ENCODE results near the gene PTCHD1.

PTCHD1 gene

DNA sequence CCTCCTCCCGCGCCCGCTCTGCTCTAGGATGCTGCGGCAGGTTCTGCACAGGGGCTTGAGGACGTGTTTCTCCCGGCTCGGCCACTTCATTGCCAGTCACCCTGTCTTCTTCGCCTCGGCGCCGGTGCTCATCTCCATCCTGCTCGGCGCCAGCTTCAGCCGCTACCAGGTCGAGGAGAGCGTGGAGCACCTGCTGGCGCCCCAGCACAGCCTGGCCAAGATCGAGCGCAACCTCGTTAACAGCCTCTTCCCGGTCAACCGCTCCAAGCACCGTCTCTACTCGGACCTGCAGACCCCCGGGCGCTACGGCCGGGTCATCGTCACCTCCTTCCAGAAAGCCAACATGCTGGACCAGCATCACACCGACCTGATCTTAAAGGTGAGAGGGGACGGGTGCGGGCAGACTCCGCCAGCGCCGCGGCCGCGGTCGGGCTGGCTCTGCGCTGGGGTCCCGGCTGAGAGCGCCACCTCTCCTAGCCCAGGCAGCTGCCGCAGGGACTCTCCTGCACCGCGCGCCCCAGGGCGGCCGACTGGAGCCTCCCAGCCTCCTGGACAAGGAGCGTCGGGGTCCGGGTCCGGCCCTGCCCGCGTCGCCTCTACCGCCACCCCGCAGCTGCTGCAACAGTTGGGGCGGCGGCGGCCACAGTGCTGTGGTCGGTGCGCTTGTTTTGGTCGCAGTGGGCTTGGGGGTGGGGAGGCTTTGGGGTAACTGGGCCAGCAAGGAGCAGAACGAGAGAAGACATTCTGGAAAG, at the start of gene PTCHD1:
Gene PTCHD1 (plus strand): TSS at position 2 of the 752 bp plus-strand sequence. CDS start 27 bp downstream, at position 29.
- H3K4me1 Mint-ChIP-seq (ENCODE audit: low read depth) = peaks cover 10% of the 10 kb centered on the region

DNA sequence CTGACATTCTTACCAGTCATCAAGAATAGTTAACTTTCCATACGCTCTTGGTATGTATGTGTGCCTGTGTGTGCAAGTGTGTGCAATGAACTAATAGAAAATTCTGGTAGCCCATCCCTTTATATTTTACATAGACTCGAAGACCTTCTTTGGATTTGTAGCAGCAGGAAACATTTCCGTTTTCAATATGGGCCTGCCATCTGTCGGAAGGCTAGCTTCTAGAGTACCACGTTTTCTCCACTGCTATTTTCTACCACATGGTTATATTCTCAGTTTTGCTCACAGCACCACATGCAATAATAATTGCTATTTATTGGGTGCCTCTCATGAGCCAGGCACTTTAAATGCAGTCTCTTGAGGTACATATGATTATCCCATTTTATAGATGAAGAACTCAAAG, 47.9 kb upstream of the PTCHD1 start:
- intact Hi-C loops (cut with micrococcal nuclease) = no loop called here
- Mint-ChIP-seq H3K4me3 (no peak overlapping the region), H3K4me1 (ENCODE audit: low read depth) (no peaks in the 10 kb centered on the region), H3K9me3 (no peaks in the 10 kb centered on the region), H3K36me3 (ENCODE audit: low read depth) (no peaks in the 10 kb centered on the region), H3K27me3 (no peaks in the 10 kb centered on the region), H3K27ac (no peak overlapping the region)

More for the DNA sequence above, at the start of gene PTCHD1:
- no peak within 1 kb of the TSS for H3K4me3 Mint-ChIP-seq
- H3K9me3 Mint-ChIP-seq = no peaks in the 10 kb centered on the region
- intact Hi-C loops (cut with micrococcal nuclease) = no loop called here
- no peaks in the 10 kb centered on the region for H3K36me3 Mint-ChIP-seq (ENCODE audit: low read depth)
- peaks cover 64% of the 10 kb centered on the region for H3K27me3 Mint-ChIP-seq
- no peak within 1 kb of the TSS for H3K27ac Mint-ChIP-seq

DNA sequence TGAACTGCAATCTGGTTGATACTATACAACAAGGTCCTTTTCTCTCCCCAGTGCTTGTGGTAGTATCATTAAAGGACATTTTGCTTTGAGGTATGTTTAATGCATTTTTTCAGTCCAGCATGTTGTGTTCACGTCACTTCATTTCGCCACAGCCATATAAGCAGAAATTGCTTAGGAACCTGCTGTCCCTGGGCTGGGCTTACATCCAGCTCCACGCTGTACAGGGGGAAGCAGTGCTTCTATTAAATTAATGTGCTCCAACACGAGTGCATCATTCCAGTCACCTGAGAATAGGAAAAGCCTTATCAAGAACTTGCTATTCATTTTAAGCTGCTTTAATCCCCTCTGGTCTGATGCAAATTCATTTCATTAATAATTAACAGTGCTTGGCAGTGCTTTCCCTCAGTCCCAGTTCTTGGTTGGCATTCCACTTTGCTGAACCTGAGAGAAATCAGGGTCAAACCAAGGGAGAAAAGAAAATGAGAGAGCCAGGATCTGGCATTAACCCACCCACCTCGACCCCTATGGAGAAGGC, 47.4 kb upstream of the PTCHD1 start:
- H3K36me3 Mint-ChIP-seq (ENCODE audit: low read depth) = no peaks in the 10 kb centered on the region
- intact Hi-C loops (cut with micrococcal nuclease) = no loop called here
- no peaks in the 10 kb centered on the region for H3K4me1 Mint-ChIP-seq (ENCODE audit: low read depth)
- H3K27me3 Mint-ChIP-seq = no peaks in the 10 kb centered on the region
- H3K4me3 Mint-ChIP-seq = no peak overlapping the region
- H3K27ac Mint-ChIP-seq = no peak overlapping the region
- no peaks in the 10 kb centered on the region for H3K9me3 Mint-ChIP-seq

DNA sequence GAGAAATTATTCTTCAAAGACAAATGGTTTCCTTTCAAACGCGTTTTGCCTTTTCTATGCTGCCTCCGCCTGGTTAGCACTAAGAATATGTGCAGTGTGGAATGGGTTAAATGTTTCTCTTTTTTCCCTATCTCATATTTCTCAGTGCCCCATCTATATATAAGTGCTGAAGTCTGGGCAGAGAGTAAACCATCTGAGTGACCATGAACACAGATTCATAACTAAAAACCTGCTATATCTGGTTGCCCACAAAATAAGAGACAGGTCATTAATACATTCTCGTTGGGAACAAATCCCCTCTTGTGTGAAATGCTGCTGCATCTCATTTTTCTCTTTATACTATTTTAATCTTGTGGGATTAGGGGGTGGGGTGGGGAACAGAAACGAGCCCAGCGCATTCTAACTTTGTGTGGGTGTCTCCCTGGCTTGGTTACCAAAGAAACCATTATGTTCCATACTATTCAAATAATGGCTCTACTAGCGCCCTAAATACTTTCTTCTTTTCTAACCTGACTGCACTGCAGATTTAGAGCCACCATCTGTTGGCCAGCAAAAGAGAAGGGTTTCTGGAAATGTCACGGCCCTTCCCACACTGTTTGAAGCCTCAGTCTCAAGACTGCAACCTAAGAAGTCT, 42.2 kb upstream of the PTCHD1 start:
- H3K4me1 Mint-ChIP-seq (ENCODE audit: low read depth) = no peaks in the 10 kb centered on the region
- intact Hi-C loops (cut with micrococcal nuclease) = no loop called here
- no peaks in the 10 kb centered on the region for H3K9me3 Mint-ChIP-seq
- H3K4me3 Mint-ChIP-seq = no peak overlapping the region
- no peak overlapping the region for H3K27ac Mint-ChIP-seq
- H3K36me3 Mint-ChIP-seq (ENCODE audit: low read depth) = no peaks in the 10 kb centered on the region
- H3K27me3 Mint-ChIP-seq = no peaks in the 10 kb centered on the region

DNA sequence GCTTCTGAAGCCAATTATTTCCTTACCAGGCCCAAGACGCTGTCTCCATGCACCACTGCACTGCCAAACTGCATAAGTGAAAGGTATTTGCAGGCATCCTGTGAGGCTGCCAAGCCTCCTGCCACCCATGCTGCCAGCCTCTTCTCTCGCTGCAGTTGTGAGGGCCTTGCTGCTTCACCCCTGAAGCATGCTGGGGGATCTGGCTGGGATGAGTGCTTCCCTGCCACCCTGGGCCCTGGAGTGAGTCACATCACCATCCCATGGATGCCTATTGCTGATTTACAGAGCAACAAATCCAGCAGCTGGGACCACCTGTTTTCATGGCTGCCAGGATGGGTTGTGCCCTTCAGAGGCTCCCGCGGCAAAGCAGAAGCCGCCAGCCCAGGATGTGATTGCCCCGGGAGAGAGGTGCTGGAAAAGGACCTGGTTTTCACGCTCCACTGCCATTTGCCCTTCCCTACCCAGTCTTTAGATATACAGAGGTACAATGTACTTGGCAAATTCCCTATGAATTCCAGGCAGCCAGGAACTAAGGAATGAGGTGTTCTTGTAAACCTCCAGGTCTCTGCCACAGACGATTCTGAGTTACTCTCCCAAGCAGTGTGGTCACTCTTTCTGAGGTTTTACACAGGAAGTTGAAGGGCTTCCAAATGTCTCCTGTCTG, 41.5 kb upstream of the PTCHD1 start:
- Mint-ChIP-seq H3K27ac (no peak overlapping the region), H3K36me3 (ENCODE audit: low read depth) (no peaks in the 10 kb centered on the region), H3K4me3 (no peak overlapping the region), H3K9me3 (no peaks in the 10 kb centered on the region), H3K27me3 (no peaks in the 10 kb centered on the region), H3K4me1 (ENCODE audit: low read depth) (no peaks in the 10 kb centered on the region)
- intact Hi-C loops (cut with micrococcal nuclease) = no loop called here

DNA sequence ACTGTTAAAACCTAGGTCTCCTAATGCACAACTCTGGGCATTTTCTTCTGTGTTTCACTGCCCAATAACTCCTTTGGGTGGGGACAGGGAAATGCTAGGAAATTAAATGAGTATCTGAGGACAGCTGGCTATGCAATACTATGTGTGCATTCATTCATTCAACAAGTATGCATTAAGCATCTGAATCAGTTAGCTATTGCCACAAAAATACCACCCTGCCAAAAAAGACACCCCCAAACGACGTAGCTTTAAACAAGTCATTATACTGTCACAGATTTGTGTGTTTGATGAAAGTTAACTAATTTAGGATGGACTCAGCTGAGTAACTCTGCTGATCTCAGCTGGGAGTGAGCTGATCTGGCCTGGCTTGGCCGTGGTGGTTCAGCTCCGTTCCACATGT, 29.8 kb upstream of the PTCHD1 start:
- intact Hi-C loops (cut with micrococcal nuclease) = no loop called here
- no peaks in the 10 kb centered on the region for H3K36me3 Mint-ChIP-seq (ENCODE audit: low read depth)
- no peaks in the 10 kb centered on the region for H3K9me3 Mint-ChIP-seq
- no peaks in the 10 kb centered on the region for H3K4me1 Mint-ChIP-seq (ENCODE audit: low read depth)
- no peak overlapping the region for H3K27ac Mint-ChIP-seq
- H3K4me3 Mint-ChIP-seq = no peak overlapping the region
- H3K27me3 Mint-ChIP-seq = no peaks in the 10 kb centered on the region

DNA sequence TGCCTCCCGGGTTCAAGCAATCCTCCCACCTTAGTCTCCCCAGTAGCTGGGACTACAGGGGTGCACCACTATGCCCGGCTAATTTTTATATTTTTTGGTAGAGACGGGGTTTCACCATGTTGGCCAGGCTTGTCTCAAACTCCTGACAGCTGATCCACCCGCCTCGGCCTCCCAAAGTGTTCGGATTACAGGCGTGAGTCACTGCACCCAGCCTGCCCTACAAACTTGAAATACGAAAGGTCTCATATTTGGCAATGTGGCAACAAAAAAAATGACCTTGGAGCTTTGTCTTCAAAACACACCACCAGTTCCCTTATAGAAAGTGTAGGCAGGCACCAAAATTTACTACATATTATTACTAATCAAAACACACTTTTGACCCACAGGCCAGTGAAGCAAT, 22.9 kb upstream of the PTCHD1 start:
- intact Hi-C loops (cut with micrococcal nuclease) = no loop called here
- no peak overlapping the region for H3K4me3 Mint-ChIP-seq
- H3K9me3 Mint-ChIP-seq = no peaks in the 10 kb centered on the region
- peaks cover 1% of the 10 kb centered on the region for H3K27me3 Mint-ChIP-seq
- H3K4me1 Mint-ChIP-seq (ENCODE audit: low read depth) = no peaks in the 10 kb centered on the region
- H3K27ac Mint-ChIP-seq = no peak overlapping the region
- H3K36me3 Mint-ChIP-seq (ENCODE audit: low read depth) = no peaks in the 10 kb centered on the region

DNA sequence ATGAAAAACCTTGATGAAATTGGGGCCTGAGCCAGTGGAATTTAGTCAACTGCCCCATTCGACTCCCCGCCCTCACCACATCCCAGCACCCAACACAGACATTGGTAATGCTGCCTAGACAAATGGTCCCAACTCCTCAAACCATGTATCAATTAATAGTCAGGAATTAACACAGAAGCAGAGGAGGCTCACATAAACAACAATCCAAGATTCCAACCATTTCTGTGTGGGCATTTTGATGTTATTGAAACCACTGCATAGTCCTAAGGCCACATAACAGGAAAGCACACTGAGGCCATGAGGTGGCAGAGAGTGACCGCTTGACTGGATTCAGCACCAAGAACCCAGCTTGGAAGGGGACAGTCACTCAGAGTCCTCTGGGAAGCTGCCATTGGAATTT, 22.5 kb upstream of the PTCHD1 start:
- H3K4me1 Mint-ChIP-seq (ENCODE audit: low read depth) = no peaks in the 10 kb centered on the region
- intact Hi-C loops (cut with micrococcal nuclease) = no loop called here
- H3K9me3 Mint-ChIP-seq = no peaks in the 10 kb centered on the region
- H3K4me3 Mint-ChIP-seq = no peak overlapping the region
- peaks cover 1% of the 10 kb centered on the region for H3K27me3 Mint-ChIP-seq
- no peaks in the 10 kb centered on the region for H3K36me3 Mint-ChIP-seq (ENCODE audit: low read depth)
- H3K27ac Mint-ChIP-seq = no peak overlapping the region

DNA sequence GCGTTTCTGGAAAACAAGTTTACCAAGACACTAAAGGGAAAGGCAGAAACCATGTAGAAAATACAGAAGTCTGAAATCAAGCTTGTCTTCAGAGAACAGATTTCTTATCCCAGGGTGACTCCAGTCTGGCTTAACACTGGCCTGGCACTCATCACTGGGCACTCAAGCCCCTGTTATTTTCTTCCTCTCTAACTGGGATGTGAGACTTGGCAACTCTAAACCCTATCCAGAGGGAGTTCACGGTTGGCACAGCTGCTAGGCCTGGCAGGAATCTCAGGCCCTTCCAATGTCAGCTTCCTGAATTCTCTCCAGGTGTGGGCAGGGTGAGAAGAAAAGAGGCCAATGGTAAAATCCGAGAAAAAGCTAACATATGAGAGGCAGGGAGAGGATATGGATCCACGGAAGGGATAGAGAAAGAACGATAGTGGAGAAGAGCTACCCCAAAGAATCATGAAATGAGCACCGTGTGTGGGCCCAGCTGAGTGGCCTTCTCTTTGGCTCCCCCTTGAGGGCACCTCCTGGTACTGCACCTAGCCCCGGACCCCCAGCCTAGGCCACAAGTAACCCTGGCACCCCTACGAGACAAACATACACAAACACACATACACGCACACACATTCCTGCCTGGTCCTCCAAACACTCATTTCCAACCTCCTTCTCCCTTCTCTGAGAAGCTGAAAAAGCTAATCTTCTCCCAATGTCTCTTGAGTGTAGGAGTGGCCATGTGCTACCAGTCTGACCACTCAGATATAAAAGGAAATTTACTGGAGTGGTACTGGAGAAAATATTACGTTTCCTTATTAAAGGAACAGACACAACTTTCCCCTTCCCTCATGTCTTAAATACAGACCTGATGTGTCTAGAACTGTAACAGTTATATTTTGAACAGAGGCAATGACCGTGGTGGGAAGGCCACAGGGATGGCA, 16.6 kb upstream of the PTCHD1 start:
- intact Hi-C loops (cut with micrococcal nuclease) = no loop called here
- Mint-ChIP-seq H3K9me3 (no peaks in the 10 kb centered on the region), H3K4me1 (ENCODE audit: low read depth) (no peaks in the 10 kb centered on the region), H3K27ac (no peak overlapping the region), H3K27me3 (peaks cover 1% of the 10 kb centered on the region), H3K36me3 (ENCODE audit: low read depth) (no peaks in the 10 kb centered on the region), H3K4me3 (no peak overlapping the region)

DNA sequence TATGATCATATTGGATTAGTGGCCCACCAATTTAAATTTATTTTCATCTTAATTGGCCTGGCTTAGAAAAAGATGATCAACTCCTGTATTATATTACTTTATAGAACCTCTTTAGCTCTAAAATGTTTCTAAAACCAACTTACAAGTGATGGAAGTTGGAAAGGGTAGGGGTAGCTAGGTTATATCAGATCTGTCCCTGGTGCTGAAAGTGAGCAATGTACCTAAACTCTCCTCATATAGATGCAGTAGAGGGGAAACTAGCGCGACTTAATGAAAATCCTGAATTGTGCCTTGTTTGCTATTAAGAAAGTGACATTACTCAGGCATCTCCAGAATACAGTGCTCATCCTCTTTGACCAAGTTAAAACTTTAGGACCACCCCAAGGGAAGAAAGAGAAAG, 7.5 kb upstream of the PTCHD1 start:
- Mint-ChIP-seq H3K9me3 (no peaks in the 10 kb centered on the region), H3K4me3 (no peak overlapping the region), H3K27ac (no peak overlapping the region), H3K27me3 (peaks cover 21% of the 10 kb centered on the region), H3K36me3 (ENCODE audit: low read depth) (no peaks in the 10 kb centered on the region), H3K4me1 (ENCODE audit: low read depth) (no peaks in the 10 kb centered on the region)
- intact Hi-C loops (cut with micrococcal nuclease) = no loop called here

DNA sequence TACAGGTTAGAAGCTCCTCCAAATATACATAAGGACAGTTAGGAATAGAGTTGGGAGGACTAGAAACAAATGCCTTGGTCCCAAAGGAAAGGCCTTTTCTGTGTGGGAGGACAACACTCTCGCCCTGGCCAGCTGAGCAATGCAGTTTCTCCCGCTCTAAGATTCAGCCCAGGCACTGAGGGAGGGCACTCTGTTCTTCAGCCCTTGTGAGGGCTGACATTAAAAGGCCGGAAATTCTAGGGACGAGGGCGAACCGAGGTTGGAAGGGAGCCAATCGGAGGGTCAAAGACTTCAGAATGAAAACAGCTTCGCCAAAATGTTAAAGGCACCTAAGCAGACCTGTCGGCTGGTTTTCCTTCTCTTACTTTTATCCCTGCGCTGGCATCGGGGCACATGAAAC, 2.9 kb upstream of the PTCHD1 start:
- Mint-ChIP-seq H3K4me3 (no peak overlapping the region), H3K27ac (no peak overlapping the region), H3K4me1 (ENCODE audit: low read depth) (peaks cover 10% of the 10 kb centered on the region), H3K36me3 (ENCODE audit: low read depth) (no peaks in the 10 kb centered on the region), H3K9me3 (no peaks in the 10 kb centered on the region), H3K27me3 (peaks cover 62% of the 10 kb centered on the region)
- intact Hi-C loops (cut with micrococcal nuclease) = no loop called here

DNA sequence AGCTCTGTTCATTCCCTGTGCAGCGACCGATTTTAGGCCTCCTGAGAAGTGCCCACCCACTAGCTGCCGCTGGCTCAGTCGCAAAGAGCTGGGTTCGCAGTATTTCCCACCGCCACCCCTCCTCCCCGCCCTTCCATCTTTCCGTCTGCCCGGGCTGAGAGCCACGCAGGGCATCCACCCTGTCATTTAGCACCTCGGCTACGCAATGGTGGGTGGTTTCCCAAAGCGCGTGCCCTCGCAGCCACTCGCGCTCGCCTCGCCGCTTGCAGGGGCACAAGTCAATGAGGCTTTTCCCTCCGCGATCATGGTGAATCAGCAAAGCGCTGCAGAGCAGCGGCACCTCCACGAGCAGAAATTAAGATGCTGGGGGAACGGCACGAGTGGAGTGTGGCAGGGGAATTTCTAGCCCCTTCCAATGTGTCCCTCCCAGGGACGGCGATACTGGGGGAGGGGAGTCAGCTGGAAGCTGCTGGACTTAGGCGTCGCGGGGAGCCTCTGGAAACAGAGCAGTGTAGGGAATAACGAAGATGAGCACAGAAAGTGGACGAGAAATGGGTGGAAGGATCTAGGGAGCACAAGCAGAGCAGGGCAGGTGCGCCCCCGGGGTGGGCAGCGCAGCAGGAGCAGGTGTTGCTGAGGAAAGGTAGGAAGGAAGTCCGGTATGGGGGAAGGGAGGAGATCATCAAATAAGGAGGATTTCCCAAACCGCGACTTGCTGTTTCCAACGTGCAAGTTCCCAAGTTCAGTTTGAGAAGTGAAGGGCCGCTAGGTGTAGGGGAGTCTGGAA, 2.4 kb upstream of the PTCHD1 start:
- Mint-ChIP-seq H3K9me3 (no peaks in the 10 kb centered on the region), H3K36me3 (ENCODE audit: low read depth) (no peaks in the 10 kb centered on the region), H3K4me1 (ENCODE audit: low read depth) (peaks cover 10% of the 10 kb centered on the region), H3K4me3 (no peak overlapping the region), H3K27me3 (peaks cover 63% of the 10 kb centered on the region), H3K27ac (no peak overlapping the region)
- intact Hi-C loops (cut with micrococcal nuclease) = no loop called here
